A549 (cell line): Measurements from ENCODE around the gene GRK7. TPM values are rescaled to one million over a fixed set of nuclear protein-coding genes. Genes with fewer than 3 reads are reported as not detected.

Source experiments
- ATAC-seq, 2 experiments: fragments of 200-7000 bp in 1 of 2; fragments of >200 bp in 1 of 2; cut with Nextera tagmentation in 1 of 2; cut with Tn5 transposase in 1 of 2; 3 replicates each; pipeline versions ENCODE4 v1.8.0 to v1.9.1; 2018 to 2020; ENCODE audit warnings: mild to moderate bottlenecking in 1 of 2, moderate library complexity in 1 of 2
- CTCF ChIA-PET: fragments of 300-600 bp; sonication (Branson Sonifier 250); formaldehyde crosslinking; extraction: SDS; loops from one replicate; lab custom pipeline; 2021; ENCODE audit warnings: antibody characterized with exemption, inconsistent platforms; lab: Yijun Ruan, JAX
- POLR2A ChIA-PET: fragments of 350-600 bp; formaldehyde crosslinking; extraction: SDS; loops from one replicate; lab custom pipeline; 2021; ENCODE audit warnings: antibody characterized with exemption, inconsistent platforms; lab: Yijun Ruan, JAX
- DNase-seq, 2 experiments: peaks; one replicate each; pipeline versions ENCODE4 v3.0.0 to v3.0.0-alpha.2; 2011 to 2016; ENCODE audit warnings: low read depth in 1 of 2, low spot score in 1 of 2
- FAIRE-seq: peaks from 2 replicates; lab custom pipeline; 2011; peaks lifted over from hg19 to GRCh38; lab: Jason Lieb, UNC
- H3K27ac ChIP-seq, 2 experiments: fragments of >200 bp; sonication (Bioruptor Twin); formaldehyde crosslinking; 3 replicates each; pipeline ENCODE4 v1.5.1; 2016 to 2017
- H3K4me1 ChIP-seq: fragments of >200 bp; sonication (Bioruptor Twin); formaldehyde crosslinking; 3 replicates; pipeline ENCODE4 v1.6.1; 2016
- H3K4me2 ChIP-seq: fragments of >200 bp; sonication (Bioruptor Twin); formaldehyde crosslinking; 3 replicates; pipeline ENCODE4 v1.6.1; 2016
- H3K4me3 ChIP-seq: fragments of >200 bp; sonication (Bioruptor Twin); formaldehyde crosslinking; 3 replicates; pipeline ENCODE4 v1.5.1; 2016
- H3K9me3 ChIP-seq: fragments of >200 bp; sonication (Bioruptor Twin); formaldehyde crosslinking; 3 replicates; pipeline ENCODE4 v1.6.1; 2016
- CEBPB ChIP-seq, 2 experiments: fragments of >200 bp in 1 of 2; sonication (Bioruptor Twin) in 1 of 2; formaldehyde crosslinking in 1 of 2; IDR thresholded peaks; 2 replicates each; pipeline ENCODE4 v1.6.1; 2012 to 2016
- CHD4 ChIP-seq: fragments of 200-600 bp; sonication (generic); IDR thresholded peaks from 2 replicates; pipeline ENCODE4 v1.6.1; 2016; ENCODE audit warnings: antibody characterized with exemption, mild to moderate bottlenecking, borderline replicate concordance
- E2F6 ChIP-seq: IDR thresholded peaks from 2 replicates; pipeline ENCODE4 v1.6.1; 2012; ENCODE audit warnings: low read depth, borderline replicate concordance
- ELK1 ChIP-seq: fragments of 150-350 bp; IDR thresholded peaks from 2 replicates; pipeline ENCODE4 v1.6.1; 2014; ENCODE audit warnings: low read depth, mild to moderate bottlenecking, low read length
- FOSB ChIP-seq: fragments of 250-450 bp; sonication (Bioruptor Pico); IDR thresholded peaks from 2 replicates; pipeline ENCODE4 v1.5.0; 2020; ENCODE audit warnings: mild to moderate bottlenecking, moderate library complexity
- FOSL2 ChIP-seq, 2 experiments: fragments of 450-650 bp in 1 of 2; fragments of >200 bp in 1 of 2; sonication (Bioruptor Twin) in 1 of 2; formaldehyde crosslinking; IDR thresholded peaks; 2 replicates each; pipeline versions ENCODE4 v1.5.0 to v1.6.1; 2016 to 2020; ENCODE audit warnings: mild to moderate bottlenecking in 1 of 2, moderate library complexity in 1 of 2
- FOXS1 ChIP-seq: fragments of 250-450 bp; sonication (Bioruptor Pico); IDR thresholded peaks from 2 replicates; pipeline ENCODE4 v1.5.0; 2020; ENCODE audit warnings: mild to moderate bottlenecking, moderate library complexity
- GATA3 ChIP-seq: IDR thresholded peaks from 2 replicates; pipeline ENCODE4 v1.6.1; 2012; ENCODE audit warnings: borderline replicate concordance
- HDAC2 ChIP-seq: fragments of 200-600 bp; sonication (generic); IDR thresholded peaks from 2 replicates; pipeline ENCODE4 v1.6.1; 2016
- HES2 ChIP-seq: fragments of >200 bp; sonication (Bioruptor Twin); formaldehyde crosslinking; IDR thresholded peaks from 2 replicates; pipeline ENCODE4 v1.6.1; 2016
- HOXB13 ChIP-seq: fragments of 250-450 bp; sonication (Bioruptor Pico); IDR thresholded peaks from 2 replicates; pipeline ENCODE4 v1.5.0; 2020; ENCODE audit warnings: low read depth, mild to moderate bottlenecking, moderate library complexity
- HOXB5 ChIP-seq: fragments of 250-450 bp; sonication (Bioruptor Pico); IDR thresholded peaks from 2 replicates; pipeline ENCODE4 v1.5.0; 2020; ENCODE audit warnings: mild to moderate bottlenecking, moderate library complexity
- JUN ChIP-seq, 2 experiments: fragments of >200 bp; sonication (Bioruptor Twin); formaldehyde crosslinking; IDR thresholded peaks; 2 replicates in 1 of 2; 3 replicates in 1 of 2; pipeline ENCODE4 v1.6.1; 2016 to 2017
- KDM5A ChIP-seq: fragments of 200-600 bp; sonication (generic); IDR thresholded peaks from 2 replicates; pipeline ENCODE4 v1.6.1; 2016; ENCODE audit warnings: antibody characterized with exemption, mild to moderate bottlenecking
- MAFK ChIP-seq: fragments of 450-650 bp; IDR thresholded peaks from 2 replicates; pipeline ENCODE4 v1.6.1; 2014; ENCODE audit not compliant: partially characterized antibody
- MAX ChIP-seq: IDR thresholded peaks from 2 replicates; pipeline ENCODE4 v1.6.1; 2012
- MYC ChIP-seq: IDR thresholded peaks from 2 replicates; pipeline ENCODE4 v1.6.1; 2012; ENCODE audit warnings: mild to moderate bottlenecking, inconsistent platforms, low read length, improper control_type of control experiment, borderline replicate concordance
- NFE2L2 ChIP-seq: fragments of 150-350 bp; conservative IDR thresholded peaks from 2 replicates; pipeline ENCODE4 v1.6.1; 2014; ENCODE audit warnings: low read length
- NR3C1 ChIP-seq: fragments of >200 bp; sonication (Bioruptor Twin); formaldehyde crosslinking; IDR thresholded peaks from 3 replicates; pipeline ENCODE4 v1.6.1; 2017
- PHF8 ChIP-seq: fragments of 200-600 bp; sonication (generic); IDR thresholded peaks from 2 replicates; pipeline ENCODE4 v1.6.1; 2016; ENCODE audit warnings: low read depth, mild to moderate bottlenecking, antibody characterized with exemption, moderate library complexity, borderline replicate concordance
- POLR2AphosphoS2 ChIP-seq: conservative IDR thresholded peaks from 2 replicates; pipeline ENCODE4 v1.6.1; 2012; ENCODE audit warnings: low read length, improper control_type of control experiment, inconsistent platforms
- RARB ChIP-seq: fragments of 250-450 bp; sonication (Bioruptor Pico); IDR thresholded peaks from 2 replicates; pipeline ENCODE4 v1.8.0; 2021; ENCODE audit warnings: mild to moderate bottlenecking, moderate library complexity
- REST ChIP-seq: fragments of 200-600 bp; sonication (generic); IDR thresholded peaks from 2 replicates; pipeline ENCODE4 v1.6.1; 2016; ENCODE audit warnings: antibody characterized with exemption, mild to moderate bottlenecking, moderate library complexity
- SMC3 ChIP-seq: fragments of >200 bp; sonication (Bioruptor Twin); formaldehyde crosslinking; IDR thresholded peaks from 3 replicates; pipeline ENCODE4 v1.6.1; 2018; ENCODE audit warnings: inconsistent platforms
- SREBF2 ChIP-seq: fragments of 450-650 bp; IDR thresholded peaks from 2 replicates; pipeline ENCODE4 v1.6.1; 2014; ENCODE audit warnings: mild to moderate bottlenecking, moderate library complexity
- USF2 ChIP-seq: fragments of 450-650 bp; IDR thresholded peaks from 2 replicates; pipeline ENCODE4 v1.6.1; 2014; ENCODE audit warnings: antibody characterized with exemption
- ZC3H11A ChIP-seq: fragments of 450-650 bp; IDR thresholded peaks from 2 replicates; pipeline ENCODE4 v1.6.1; 2014; ENCODE audit warnings: antibody characterized with exemption, mild to moderate bottlenecking
- ZFP36 ChIP-seq: fragments of 450-650 bp; IDR thresholded peaks from 2 replicates; pipeline ENCODE4 v1.6.1; 2014; ENCODE audit warnings: borderline replicate concordance; ENCODE audit not compliant: partially characterized antibody
- ZNF302 ChIP-seq: fragments of 250-450 bp; sonication (Bioruptor Pico); IDR thresholded peaks from 2 replicates; pipeline ENCODE4 v1.9.0; 2021; ENCODE audit warnings: inconsistent platforms, mild to moderate bottlenecking, moderate library complexity
- ZSCAN20 ChIP-seq: fragments of 250-450 bp; sonication (Bioruptor Pico); IDR thresholded peaks from 2 replicates; pipeline ENCODE4 v1.8.0; 2022; ENCODE audit warnings: mild to moderate bottlenecking, moderate library complexity
- WGBS: methylation state at CpG from one replicate; pipeline ENCODE4 v1.1.6; 2017; ENCODE audit errors: missing lambda C conversion rate; 5-methylcytosine and 5-hydroxymethylcytosine counted together
- polyA plus RNA-seq, 4 experiments: library from polyadenylated mRNA; depleted of rRNA in 3 of 4; stranded (reverse); fragments of >200 nt; fragmentation: RNase III in 1 of 4; extraction: RNeasy Plus Mini Kit Qiagen cat#74134 plus additional on column Dnase treatment in 1 of 4; gene quantifications; 2 replicates in 3 of 4; 3 replicates in 1 of 4; pipeline ENCODE4 v1.2.3, GENCODE V29; 2011 to 2017

GRK7 gene
- polyA plus RNA-seq, 2 of the 4 experiments (the other 2 are of a cell fraction): 0.03 TPM; not detected in 1

GRCh38 chr3:141722648-141723047 is 40.6 kb upstream of the GRK7 start:
- no peak overlapping the region for H3K4me3 ChIP-seq
- FAIRE-seq: no peak
- H3K4me2 ChIP-seq: no peak overlapping the region
- no peak overlapping the region for H3K27ac ChIP-seq
- no peaks in the 10 kb centered on the region for H3K9me3 ChIP-seq
- DNase-seq: no peak
- WGBS: 37% methylated on average over 2 of the region's 2 CpGs
- CTCF ChIA-PET: interaction anchor here (1.0 to 2.9 kb wide), 4 partner anchors 11 to 190 kb away, joined by 3 to 9 read pairs (median 4); partner anchors contain the start of gene RNF7
- H3K4me1 ChIP-seq: no peaks in the 10 kb centered on the region
- TF ChIP-seq ELK1 (no peak), FOXS1 (CRISPR knock-in tag) (no peak), MAFK (no peak), NFE2L2 (no peak), USF2 (no peak), ZFP36 (no peak), POLR2AphosphoS2 (no peak), ZC3H11A (no peak), SMC3 (no peak), CHD4 (no peak), HDAC2 (no peak), PHF8 (no peak), ZNF302 (CRISPR knock-in tag) (no peak), CEBPB (IDR thresholded peaks at IDR 0.05) (no peak), NR3C1 (no peak), KDM5A (no peak), ZSCAN20 (CRISPR knock-in tag) (no peak)
- TF ChIP-seq, all 56 proteins: peak for 0
- POLR2A ChIA-PET: no interaction called here
- ATAC-seq: no peak

- H3K4me2 ChIP-seq: no peak overlapping the region
- TF ChIP-seq JUN (IDR thresholded peaks at IDR 0.05) (no peak), GATA3 (no peak), FOSL2 (IDR thresholded peaks at IDR 0.05) (no peak), FOSL2 (CRISPR knock-in tag; IDR thresholded peaks at IDR 0.05) (no peak), HOXB5 (CRISPR knock-in tag) (no peak), MAX (no peak), HDAC2 (no peak), MYC (no peak), ZC3H11A (no peak), E2F6 (no peak), RARB (no peak), HOXB13 (CRISPR knock-in tag) (no peak), PHF8 (no peak), HES2 (no peak), ZFP36 (no peak), NFE2L2 (no peak), REST (no peak), POLR2AphosphoS2 (no peak), FOSB (no peak), SREBF2 (no peak)
- FAIRE-seq (no peak), DNase-seq (no peak), ATAC-seq (no peak)
- no peaks in the 10 kb centered on the region; the same call in 2 of the 3 replicates for H3K4me1 ChIP-seq
- ChIA-PET CTCF (interaction anchor here (1.0 to 2.9 kb wide), 5 partner anchors 11 to 190 kb away, joined by 3 to 9 read pairs (median 4); partner anchors contain the start of gene RNF7), POLR2A (no interaction called here)
- no peak overlapping the region for H3K4me3 ChIP-seq
- H3K27ac ChIP-seq: no peak overlapping the region
- H3K9me3 ChIP-seq: no peaks in the 10 kb centered on the region
Observed at GRCh38 chr3:141723255-141723654, 40.0 kb upstream of the GRK7 start.
